GM18873 (cell line): Measurements from ENCODE around the gene DCDC2C.

Experiments used
- ATAC-seq: cut with Tn5 transposase; IDR thresholded peaks from one replicate; pipeline ENCODE4 v1.9.1; 2021; ENCODE audit warnings: mild to moderate bottlenecking, moderate library complexity, moderate number of reproducible peaks; ENCODE audit not compliant: unreplicated experiment, low FRiP score

The DCDC2C gene

DNA sequence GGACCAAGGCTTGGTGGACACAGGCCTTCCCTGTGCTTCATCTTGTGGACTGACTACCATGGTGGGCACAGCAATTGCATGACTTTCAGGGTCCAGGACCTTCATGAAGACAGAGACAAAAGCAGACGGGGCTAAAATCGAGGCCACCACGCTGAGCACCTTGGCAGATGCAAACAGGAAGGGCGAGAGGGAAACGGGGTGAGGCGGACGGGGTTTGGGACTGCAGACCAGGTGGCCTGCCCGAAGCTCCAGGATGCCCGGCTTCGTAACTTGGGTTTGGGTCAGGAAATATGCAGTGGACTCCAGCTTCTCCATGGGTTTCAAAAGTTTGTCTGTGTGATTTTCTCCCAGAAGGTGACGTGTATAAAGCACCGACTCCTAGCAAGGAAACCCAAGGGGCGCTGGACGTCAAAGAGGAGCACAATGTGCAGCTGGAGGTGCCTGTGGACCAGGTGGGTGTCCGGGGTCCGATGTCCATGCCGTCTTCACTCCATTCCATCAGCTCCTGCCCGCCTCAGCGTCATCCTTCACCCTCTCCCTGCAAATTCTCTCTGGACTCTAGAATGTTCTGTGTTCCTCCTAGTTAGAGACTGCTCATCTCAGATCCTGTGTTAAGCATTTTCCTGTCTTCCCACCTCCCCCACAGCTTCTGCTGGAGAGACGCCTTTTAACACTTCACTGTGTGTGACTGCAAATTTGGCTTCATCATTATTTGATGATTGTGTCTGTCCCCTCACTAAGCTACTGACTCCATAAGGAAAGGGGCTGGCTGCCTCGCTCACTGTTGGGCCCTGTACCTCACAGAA, 65.8 kb downstream of the DCDC2C start:
- ATAC-seq, result no peak

DNA sequence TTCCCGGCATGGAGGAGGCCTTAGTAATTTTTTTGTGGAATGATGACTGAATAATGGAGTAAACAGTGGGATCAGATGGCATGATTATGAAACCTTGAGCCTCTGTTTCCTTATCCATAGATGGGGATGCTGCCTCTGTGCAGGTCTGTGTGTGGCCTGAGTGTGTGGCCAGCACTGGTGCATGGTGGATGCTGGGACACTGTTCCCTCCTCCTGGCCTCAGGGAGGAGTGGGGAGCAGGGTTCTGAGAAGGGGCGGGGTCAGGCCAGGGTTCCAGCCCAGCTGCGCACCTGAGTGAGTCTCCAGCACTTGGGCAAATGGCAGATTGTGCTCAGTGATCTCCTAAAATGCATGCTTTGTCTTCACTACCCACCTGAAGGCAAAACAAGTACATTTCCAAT, 66.4 kb downstream of the DCDC2C start:
- ATAC-seq, result no peak

DNA sequence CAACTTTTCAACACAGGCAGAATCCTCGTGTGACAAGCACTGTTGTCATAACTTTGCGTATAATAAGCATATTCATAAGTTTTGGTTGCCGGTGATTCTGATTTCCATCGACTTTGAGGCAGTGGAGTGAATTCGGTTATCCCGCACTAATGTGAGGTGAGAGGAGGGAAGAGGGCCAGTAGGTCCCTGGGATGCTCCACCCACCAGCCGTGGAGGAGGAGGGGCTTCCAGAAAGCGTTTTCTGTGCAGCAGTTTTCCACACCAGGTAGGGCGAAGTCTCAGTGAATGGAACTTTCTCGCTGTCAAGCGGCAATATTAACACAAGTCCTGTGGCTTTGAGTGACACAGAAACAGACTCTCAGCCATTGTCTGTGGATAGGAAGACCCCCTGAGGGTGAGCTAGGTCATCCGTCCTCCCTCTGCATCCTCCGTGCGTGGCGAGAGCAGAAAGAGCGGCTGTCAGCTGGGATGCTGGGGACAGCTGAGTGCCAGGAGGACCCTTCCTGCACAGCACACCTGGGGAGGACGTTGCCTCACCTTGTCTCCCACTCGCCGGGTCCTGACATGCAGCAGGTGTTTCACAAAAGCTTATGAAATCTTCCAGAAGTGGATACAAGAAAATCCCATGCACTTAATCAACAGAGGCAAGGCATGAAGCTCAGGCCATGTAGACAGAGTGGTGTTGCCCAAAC, 67.5 kb downstream of the DCDC2C start:
- ATAC-seq, result no peak

DNA sequence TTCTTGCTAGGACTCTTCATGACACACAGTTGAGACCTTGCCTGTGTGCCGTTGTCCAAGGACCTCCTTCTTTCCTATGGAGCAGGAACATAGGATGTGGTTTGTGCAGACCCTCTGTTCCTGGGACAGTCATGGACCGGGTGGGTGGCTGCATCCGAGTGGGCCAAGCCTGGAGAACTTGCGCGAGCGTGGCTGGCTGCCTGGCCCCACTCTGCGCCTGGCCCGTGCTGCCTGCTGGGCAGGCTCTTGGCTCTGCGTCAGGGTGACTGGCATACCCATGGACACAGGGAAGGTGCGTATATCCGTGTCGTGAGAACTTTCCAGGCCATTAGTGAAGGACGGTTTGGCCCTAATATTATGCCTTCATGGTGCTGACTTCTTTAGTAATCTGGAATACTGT, 68.2 kb downstream of the DCDC2C start:
- ATAC-seq, result no peak

DNA sequence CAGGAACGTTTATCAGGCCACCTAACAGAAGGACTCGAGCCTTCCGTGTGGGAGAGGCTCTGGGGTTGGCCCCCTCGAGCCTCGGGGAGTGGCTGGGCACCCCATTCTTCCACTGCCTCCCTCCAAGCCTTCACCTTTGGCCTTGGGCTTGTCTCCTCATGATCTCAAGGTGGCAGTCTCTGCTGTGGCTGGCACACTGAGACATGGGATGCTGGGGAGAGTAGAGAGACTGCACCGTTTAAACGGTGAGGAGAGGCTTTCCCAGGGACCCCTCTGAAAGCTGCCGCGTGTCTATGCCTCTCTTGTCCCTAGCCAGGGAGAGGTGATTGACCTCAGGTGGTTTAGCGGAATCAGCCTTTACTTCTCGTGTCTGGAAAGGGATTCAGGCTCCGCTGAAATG, 71.0 kb downstream of the DCDC2C start:
- ATAC-seq, result no peak

DNA sequence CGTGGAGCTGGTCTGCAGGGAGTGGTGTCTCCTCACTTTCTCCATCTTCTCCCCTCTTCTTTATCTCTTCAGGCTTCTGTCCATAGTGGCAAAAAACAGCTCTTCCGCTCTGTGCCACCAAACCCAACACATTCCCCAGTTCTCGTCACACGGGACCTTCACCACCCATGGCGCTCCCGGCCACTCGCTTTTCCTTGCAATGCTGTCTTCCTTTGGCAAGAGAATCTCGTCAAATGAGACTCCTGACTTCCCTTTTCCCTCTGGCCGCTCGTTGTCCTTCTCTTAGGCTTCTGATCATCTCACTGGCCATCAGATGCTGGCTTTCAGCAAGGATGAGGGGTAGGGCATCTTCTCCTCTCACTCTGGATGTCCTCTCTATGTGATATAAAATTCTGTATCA, 72.9 kb downstream of the DCDC2C start:
- ATAC-seq, result no peak

DNA sequence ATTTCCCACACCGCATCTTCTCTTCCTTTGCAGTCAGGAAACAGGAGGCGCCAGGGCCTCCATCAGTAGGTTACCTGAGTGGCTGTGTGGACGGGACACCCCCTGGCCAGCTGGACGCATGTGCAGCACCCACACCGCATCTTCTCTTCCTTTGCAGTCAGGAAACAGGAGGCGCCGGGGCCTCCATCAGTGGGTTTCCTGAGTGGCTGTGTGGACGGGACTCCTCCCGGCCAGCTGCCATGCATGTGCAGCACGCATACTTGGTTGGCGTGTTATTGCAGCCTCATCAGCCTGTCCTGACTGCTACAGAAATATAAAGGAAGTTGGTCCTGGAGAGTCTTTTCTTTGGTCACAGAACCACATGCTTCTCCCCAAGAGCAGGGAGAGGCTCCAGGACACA, 74.6 kb downstream of the DCDC2C start:
- ATAC-seq, result no peak

DNA sequence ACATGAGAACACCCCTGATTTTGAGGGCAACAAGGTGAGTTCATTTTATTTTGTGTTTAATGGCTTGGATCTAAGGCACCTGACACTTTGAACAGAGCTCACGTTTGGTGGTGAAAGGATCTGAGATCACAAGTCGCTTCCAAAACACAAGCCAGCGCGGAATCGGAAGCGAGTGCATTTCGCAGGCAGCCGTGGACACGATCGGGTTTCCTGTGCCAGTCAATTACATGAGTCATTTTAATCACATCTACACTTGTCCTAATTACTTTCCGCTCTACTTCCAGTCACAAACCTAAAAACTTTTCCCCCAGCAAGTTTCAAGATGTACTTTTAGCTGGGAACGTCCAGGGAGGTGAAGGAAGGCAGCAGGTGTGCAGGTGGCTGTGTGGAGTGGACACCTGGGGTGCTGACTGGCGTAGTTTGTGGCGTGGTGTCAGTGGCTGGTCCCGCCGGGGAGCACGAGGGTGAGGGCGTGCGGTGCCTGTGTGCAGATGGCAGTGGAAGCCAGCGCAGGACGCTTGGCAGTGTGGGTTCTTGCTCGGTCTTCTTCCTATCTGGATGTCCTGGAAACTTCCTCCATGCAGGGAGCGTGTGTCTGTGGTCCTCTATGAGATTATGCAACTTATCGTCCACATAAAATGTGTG, 75.6 kb downstream of the DCDC2C start:
- no peak for ATAC-seq

DNA sequence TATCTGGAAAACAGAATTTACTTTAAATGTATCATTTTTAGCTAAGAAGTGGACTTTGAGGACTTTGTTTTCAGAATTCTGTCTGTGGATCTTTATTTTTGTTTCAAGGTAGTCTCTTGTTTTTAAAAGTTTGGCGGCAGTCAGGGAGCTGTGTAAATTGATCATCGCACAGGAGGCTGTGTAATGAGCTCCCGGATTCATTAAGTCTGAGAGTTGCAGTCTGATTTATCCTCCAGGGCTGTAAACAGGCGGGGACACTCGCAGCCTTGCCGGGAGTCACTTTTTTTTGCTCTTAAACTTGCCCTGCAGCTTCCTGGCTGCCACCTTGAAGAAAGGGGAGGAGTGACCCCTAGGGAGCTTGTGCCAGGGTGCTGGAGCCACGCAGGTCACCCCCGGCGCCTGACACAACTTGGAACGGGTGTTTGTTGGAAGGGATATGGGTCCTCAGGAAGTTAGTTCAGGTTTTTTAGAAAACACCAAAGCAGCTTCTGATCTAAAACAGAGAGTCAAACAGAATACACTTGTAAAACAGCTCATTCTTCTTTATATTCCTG, 76.2 kb downstream of the DCDC2C start:
- ATAC-seq, result no peak

DNA sequence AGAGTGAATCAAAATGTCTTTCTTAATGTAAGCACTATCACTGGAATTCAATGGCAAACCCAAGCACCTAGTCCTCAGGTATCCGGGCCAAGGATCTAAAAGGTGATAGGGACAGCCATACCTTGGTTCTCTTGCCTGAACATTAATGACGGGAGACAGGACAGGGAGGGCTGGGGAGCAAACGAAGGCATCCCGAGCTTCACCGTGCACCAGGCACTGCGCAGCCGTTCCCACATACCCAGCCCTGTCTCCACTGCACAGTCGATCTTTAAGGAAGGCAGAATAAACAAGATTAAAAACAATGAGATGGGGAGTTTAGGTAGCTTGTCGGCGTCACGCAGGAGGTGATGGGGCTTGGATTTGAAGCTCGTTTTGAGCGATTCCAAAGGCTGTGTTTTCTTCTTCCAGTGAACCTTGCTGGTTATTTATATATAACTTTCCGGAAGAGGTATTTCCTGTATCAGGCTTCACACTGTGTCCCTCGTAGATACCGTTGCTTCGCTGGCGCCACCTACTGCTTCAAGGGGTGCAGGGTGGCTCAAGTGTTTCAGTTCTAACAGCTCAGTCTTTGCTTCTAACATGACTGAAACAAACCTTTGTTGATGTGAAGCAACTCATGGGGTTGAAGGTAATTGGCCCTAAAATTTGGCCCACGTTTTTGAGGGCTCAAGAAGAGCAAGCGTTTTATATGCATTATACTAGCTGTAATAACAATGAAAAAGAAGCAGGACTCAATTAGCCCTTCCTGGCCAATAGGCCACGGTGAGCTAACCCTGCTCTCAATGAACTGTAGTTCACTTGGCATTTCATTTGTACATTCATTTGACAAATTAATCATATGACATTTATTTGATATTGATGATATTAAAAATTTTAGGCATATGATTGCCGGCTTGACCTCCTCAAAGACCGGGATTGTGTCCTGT, 77.4 kb downstream of the DCDC2C start:
- ATAC-seq, result peak; percentile 95

DNA sequence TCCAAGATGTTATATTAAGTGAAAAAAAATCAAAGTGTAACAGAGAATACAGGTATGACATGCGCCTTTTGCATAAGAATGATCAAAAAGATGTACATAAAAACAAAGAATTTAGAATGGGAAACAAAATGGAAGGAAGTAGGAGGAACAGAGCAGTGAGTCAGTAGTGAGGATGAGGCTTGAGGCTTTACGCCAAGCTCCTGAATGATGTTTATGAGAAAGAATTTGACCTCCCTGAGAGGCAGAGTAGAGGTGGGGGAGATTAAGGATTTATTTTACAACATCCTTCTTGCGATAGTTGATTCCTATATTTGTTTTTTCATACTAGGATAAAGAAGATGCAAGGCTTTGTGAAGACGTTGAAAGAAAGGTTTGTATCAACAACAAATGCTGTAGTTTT, 81.4 kb downstream of the DCDC2C start:
- ATAC-seq, result no peak

DNA sequence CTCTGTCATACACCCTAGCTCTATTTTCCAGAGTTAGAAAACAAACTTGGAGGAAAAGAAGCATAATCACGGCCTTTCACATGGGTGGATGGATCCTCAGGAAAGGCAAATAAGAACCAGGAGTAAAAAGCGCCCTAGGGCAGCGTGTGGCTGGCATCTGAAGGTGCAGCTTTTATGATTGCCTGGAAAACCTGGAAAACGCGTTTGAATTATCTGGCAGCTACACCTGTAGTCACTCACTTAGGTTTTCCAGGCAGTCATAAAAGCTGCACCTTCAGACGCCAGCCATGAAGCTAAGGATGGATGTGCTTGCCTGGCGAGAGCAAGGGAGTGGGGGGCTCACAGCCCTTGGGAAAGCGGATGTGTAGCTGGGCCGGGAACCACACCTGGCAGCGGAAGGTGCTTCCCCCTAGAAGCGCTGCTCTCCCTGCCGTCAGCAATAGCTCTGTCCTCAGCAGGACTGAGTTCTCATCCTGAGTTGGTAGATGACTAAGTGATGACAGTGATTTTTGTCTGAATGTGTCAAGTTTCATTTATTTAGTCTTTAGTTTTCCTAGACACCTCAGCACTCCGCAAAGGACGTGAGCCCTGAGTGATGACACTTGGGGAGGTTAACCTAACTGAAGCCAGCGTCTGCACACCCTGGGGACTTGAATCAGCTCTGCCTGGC, 82.0 kb downstream of the DCDC2C start:
- ATAC-seq, result no peak

DNA sequence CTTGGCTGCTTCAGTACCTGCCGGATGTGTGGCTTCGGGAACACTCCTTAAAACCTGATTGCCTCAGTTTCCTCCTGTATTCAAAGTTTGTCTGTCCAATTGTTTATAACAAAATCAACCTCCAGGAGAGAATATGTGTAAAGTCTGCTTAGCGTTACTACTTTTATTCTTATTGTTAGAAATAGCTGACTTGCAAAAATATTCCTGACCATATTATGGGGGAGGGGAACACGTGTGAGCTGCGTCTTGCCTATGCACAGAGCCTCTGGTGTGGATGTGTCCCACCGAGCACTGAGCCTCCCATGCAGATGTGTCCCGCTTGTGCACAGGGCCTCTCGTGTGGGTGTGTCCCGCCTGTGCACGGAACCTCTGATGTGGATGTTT, 82.5 kb downstream of the DCDC2C start:
- ATAC-seq, result no peak

DNA sequence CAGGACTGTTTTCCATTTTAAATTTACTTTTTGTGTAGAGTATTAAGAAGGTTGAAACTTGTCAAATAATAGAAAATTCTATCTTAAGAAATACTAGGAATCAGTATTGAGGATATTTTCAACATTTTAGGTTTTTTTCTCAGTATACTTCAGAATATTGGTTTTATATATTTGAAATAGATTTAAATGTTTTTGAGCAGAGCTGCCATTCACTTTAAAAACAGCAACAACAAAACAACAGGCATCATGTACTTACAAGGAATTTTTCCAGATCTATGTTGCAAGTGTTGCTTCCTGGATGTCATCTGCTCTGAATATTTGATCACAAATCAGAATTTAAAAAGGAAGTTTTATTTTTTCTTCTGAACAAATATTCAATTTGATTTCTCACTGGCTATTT, 84.4 kb downstream of the DCDC2C start:
- no peak for ATAC-seq

DNA sequence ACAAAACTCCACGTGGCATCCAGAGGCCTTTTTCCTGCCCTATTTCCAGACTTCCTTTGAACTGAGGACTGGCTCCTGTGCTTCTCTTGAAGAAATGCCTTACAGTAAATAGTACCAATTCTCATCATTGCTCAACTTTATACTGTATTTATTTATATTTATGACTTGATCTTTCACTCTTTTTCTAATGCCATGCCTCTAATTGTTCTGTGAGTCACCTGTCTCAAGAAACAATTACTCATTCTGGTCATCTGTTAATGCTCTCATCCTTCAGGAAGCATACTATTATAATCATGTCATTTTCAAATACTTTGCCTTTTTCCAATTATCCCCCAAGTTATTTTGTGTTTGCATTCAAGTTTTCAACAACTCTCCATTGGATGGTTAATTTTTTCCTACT, 85.9 kb downstream of the DCDC2C start:
- ATAC-seq, result no peak

DNA sequence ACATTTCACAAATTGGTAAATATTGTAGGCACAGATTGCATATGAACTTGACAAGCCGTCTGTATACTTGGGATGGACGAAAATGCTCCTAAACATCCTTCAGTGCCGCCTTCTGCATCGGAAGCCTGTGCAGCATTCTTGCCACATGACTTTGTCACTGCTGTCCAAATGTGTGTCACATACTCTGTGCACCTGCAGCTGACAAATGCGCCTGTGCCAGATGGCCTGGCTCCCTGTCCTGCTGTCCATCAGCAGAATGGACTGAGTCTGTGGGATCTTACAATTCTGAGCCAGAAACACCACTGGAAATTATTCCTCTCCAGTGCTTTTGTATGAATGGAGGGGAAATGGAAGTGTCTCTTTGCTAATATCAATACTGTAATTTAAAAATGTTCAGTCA, 89.9 kb downstream of the DCDC2C start:
- no peak for ATAC-seq

DNA sequence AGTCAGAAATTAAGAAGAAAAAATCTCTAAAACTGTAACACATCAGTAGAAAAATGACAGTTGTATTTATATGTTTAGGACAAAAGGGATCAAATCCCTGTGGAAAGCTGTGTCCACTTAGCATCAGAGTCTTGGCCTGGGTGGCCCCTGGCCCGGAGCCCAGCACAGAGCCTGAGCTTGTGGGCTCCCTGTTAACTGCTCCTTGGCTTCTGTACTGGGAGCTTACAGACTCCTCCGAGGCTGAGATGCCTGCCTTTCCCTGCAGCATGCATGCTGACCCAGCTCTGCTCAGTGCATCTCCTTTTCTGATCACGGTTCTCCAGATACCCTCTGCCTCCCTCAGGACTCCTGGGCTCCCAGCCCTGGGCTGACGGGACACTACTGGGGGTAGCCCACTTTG, 98.1 kb downstream of the DCDC2C start:
- no peak for ATAC-seq

DNA sequence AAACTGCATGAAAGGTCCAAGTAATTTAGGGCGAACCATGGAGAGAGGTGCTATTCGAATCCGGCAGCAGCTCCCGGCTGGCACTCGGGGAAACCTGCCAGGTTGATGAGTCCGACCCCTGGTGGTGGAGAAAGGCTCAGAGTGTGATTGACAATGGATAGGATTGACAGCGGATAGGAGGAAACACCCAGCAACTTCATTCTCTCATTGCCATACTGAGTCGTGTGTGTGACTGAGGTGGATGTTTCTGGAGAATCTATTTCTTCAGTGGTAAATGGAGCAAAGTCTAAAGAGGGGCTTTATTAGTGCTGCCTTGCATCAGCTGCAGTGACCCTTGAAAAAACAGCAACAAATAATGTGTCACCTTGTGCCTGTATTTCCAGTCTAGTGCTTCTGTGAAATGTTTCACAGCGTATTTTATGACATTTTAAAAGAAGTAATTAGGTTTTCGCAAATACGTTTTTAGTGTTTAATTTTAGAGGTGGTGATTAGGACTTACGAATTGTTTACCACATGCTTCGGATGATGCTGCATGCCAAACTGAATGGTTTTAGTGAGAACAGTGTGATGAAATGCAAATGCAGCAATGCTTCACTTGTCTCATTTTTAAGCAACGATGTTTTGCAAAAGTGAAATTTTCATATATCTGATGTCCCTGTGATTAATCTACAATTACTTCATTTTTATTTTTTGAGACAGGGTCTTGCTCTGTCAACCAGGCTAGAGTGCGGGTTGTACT, 102.0 kb downstream of the DCDC2C start:
- ATAC-seq, result no peak

DNA sequence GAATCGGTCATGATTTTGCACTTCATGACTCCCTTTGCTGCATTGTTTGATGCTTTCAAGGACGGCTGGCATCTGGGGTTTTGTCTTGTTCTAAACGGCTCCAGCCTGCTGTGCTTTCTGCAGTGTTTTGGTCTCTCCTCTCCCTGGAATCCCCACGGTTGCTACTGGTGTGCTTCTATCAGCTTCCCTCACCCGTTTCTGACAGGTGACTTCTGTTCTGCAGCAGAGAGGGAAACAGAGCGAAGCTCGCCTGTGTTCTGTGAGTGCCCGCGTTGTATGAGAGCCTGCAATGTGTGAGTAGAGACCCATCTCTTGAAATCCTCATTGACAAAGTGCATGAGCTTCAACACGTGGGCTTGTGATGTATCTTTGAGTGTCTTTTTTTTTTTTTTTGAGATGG, 102.8 kb downstream of the DCDC2C start:
- no peak for ATAC-seq
